GM21717 (cell line): Measurements from ENCODE around the gene CRP.
"Not testable (repeated sequence)": the region's sequence is repeated elsewhere in the genome, so short reads cannot be mapped to it uniquely, and the experiment has no call there.

Source experiments
- ATAC-seq: cut with Tn5 transposase; IDR thresholded peaks from one replicate; pipeline ENCODE4 v1.9.1; 2021; ENCODE audit warnings: mild to moderate bottlenecking, moderate library complexity; ENCODE audit not compliant: unreplicated experiment

The CRP gene

GRCh38 chr1:159714529-159714928 is at the start of gene CRP:
CRP (minus strand) TSS chr1:159714589; CDS start chr1:159714485, 104 bp downstream.
- ATAC-seq, result no peak

DNA sequence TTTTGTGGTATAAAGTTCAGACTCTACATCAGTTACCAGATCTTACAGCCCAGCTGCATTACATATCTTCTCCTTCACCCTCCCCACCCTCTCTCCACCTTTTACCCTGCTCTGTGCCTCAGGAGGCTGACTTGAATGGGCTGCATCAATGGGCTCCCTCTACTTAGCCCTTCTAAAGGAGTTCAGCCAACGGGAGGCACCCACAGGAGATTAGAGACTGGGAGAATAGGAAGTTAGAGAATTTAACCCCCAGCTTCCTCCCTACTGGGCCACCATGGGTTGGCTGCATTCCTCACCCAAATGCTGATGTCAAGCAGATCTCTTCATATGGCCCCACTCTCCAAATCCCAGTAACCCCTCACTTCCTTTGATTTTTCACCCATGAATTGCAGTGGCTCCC is 49.3 kb upstream of the CRP start:
- ATAC-seq, result no peak

DNA sequence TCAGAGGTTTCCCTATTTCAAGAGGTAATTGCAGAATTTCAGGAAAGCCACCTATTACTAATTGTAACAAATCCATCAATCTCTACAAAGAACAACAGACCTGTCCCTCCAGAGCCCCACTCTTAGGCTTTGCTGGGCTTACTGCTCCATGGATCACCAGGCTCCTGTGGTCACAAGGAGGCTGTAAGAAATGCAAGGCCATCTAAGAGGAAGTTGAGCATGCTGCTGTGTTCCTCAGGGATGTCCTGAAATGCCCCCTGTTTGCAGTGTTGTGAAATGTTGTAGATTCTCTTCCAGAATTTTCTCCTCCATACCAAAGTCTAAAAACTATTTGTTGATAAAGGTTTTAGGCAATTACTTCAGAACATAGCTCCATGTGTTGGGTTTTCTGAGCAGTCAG is 42.0 kb upstream of the CRP start:
- no peak for ATAC-seq

DNA sequence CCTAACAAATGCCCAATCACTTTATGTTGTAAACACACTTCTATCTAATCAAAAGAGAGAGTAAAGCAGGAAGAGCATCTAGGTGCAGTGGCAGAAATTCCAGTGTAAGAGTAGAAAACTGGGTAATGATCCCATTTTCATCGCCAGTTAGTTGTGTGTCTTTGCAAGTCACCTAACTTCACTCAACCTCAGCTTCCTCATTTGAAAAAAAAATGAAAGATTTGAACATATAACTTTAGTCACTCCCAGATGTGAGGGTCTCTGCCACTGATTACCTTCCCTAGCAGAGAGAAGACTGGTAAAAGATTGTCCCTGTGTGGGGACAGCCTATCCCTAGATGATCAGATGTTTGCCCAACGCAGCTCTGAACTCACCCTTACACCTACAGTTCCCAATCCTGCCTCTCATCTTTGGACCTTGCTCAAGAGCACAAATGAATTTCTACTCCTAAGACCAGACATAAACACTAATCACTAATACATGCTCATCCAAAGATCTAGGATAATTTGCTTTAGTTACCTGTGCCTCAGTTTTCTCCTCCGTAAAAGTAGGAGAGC is 41.1 kb upstream of the CRP start:
- ATAC-seq, result no peak

GRCh38 chr1:159753386-159753785 is 39.0 kb upstream of the CRP start:
- no peak for ATAC-seq

DNA sequence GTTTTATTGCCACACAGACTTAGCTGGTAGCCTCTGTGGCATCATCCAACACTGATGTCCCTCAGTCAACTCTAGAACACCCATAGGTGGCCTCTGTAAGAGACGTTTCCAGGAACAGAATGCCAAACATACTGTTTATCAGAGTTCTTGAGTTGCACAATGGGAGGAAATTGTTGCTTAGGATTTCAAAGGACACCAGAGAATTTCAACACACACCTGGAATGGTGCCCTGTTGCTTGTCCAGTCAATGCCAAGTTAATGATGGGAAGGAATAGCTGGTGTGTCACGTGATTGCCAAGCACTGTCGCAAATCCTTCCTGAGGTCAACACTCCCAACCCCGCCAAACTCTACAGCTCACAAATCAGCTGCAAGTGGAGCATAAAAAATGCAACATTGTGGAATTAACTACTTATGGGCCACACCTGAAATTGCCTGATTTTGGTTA is 37.8 kb upstream of the CRP start:
- ATAC-seq, result no peak

- ATAC-seq, result no peak
Observed at GRCh38 chr1:159751031-159751430, 36.6 kb upstream of the CRP start.

DNA sequence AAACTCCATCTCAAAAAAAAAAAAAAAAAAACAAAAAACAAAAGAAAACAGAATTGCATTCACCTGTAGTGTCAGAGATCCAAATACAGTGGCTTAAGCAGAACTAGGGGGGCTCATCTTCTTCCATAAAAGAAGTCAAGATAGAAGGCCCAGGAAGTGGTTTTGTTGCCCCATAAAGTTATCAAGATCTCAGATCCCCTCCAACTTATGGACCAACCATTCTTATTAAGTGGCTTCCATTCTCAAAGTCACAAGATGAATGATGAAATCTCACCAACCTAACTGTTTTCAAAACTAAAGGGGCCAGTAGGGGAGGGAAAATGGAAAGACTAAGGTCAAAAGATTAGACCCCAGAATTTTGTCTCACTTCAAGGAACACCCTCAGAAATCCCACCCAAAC is 36.2 kb upstream of the CRP start:
- no peak for ATAC-seq

DNA sequence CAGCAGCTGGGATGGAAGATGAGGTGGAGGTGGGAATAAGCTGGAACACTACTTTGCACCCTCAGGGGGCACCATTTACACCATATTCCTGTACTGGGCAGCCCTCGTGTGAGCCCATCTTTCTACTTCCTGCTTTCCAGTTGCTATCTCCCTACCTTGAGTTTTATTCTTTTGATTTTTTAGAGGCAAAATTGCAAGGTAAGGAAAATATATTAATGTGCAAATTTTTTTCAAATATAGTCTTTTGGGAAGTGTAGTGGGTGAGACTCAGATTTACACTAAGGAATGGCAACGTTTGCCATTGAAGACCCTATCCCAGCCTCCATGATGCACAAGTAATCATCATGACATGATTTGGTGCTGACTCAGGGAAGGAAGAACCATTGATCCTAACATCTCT is 35.2 kb upstream of the CRP start:
- no peak for ATAC-seq

DNA sequence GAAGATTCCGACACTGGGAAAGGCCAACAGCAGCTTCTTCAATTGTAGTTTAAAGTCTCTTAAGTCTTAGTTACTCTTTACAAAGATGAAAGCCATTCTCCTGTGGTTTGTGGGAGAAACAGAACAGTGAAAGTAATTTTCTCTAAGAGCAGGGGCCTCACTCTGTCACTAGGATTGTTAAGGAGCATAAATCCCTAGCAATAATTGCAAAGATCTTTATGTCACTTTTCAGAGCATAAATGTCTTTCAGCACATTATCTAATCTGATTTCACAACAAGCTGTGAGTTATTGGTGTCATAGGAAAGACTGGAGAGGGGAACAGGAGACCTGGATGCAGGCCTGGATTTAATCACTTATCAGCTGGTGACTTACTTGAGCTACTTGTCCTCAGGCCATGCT is 34.0 kb upstream of the CRP start:
- no peak for ATAC-seq

DNA sequence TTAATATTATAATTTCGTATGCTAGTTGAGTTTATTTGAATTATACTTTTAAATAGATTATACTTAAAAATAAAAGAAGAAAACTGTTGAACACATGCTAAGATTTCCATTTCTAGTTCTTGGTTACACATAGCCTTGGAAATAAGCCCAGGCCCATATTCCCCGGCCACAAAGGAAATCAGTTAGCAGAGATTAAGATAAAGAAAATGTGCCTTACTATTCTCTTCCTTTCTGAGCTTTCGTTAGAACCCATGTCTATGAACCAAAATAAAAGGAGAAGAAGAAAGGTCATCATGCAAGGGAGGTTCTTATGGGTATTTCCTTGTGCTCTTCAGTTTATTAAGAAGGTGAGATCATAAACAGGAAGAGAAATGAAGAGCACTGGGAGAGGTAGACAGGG is 32.3 kb upstream of the CRP start:
- no peak for ATAC-seq

GRCh38 chr1:159743651-159744410 is 29.4 kb upstream of the CRP start:
- ATAC-seq, result no peak

DNA sequence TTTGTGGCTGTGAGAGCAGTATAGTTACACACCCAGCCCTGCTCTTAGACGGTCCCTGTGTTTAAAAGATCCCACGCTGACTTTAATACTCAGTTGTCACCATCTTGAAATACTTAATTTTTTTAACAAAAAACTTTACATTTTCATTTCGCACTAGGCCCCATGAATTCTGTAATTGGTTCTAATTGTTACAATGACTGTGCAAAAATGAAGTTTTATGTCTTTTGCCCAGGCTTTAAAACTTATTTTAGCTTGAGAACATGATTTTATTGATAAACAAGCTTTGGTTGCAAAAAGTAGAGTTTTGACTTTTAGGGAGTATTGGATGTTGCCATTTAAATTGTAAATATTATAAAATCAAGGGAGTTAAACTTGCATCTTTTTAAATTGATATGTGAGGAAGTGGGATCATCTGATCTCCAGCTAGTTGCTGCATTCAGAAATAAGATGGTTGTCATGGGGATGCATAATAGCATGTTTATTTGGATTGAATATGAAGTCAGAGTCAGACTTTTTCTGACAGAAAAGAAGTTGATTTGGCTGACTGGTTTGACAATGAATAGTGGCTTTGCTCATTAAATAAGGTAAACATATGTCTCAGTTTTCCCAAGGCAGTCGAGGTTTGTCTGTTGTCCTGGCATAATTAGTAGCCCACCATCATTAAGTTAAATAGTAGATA is 23.0 kb upstream of the CRP start:
- no peak for ATAC-seq

DNA sequence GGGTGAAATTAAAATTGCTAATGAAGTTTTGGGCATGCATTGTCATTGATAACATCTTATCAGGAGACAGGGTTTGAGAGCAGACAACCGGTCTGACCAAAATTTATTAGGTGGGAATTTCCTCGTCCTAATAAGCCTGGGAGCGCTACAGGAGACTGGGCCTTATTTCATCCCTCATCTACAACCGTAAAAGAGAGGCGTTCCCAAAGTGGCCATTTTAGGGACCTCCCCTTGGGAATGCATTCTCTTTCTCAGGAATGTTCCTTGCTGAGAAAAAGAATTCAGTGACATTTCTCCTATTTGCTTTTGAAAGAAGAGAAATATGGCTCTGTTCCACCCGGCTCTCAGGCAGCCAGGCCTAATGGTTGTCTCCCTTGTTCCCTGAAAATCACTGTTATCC is 8.8 kb upstream of the CRP start:
- not testable (repeated sequence) for ATAC-seq

DNA sequence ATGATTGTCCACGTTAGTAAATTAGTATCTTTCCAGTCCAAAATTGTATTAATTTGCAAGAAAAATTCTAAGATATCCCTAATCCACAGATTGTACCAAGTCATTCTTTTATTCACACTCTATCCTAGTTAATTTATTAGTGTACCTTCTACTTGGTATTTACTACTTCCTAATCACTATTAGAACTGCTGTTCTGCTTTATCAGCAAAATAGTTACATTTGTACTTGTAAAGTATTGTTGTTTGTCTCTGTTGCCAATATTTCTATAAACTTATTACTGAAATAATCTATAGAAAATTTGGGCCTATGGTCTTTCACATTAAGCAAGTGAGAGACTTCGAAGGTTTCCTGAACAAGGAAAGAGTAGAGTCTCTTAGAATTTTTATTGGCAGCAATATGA is 5.6 kb upstream of the CRP start:
- no peak for ATAC-seq

- no peak for ATAC-seq
Observed at GRCh38 chr1:159715855-159716254, 1.5 kb upstream of the CRP start.

GRCh38 chr1:159712080-159712479 is 2.3 kb downstream of the CRP start:
- no peak for ATAC-seq

DNA sequence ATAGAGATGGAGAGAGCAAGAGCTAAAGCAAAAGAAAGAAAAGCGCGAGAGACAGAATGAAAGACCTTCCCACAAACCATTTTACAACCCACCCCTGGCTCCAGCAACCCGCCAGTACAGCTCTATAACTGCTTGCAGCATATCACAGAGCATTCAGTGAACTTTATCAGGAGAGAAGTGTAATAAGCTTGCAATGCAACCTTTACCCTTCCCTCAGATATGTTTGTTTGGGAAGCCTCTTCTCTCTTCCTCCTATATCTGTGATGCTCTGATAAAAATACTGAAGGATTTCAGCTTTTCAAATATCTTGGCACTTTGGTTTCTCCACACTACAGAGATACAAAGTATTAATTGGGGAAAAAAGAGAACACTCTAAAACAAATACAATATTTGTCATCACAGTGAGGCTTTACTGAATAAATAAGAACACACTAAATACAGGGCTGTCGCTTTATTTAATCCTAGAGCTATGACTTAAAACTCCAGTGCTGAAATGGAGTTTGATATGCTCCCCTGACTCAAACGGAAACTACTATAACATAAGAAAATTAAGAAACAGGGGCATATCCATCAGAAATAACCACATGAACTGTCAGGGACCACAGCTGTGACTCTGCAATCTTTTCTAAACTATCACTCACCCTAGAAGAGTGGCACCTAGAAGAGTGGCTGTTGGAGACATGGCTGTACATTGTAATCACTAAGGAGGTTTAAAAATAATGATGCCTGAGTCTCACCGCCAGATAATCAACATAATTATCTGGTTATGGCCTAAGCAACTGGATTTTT is 6.7 kb downstream of the CRP start:
- no peak for ATAC-seq

GRCh38 chr1:159705904-159706256 is 8.5 kb downstream of the CRP start:
- ATAC-seq, result no peak

DNA sequence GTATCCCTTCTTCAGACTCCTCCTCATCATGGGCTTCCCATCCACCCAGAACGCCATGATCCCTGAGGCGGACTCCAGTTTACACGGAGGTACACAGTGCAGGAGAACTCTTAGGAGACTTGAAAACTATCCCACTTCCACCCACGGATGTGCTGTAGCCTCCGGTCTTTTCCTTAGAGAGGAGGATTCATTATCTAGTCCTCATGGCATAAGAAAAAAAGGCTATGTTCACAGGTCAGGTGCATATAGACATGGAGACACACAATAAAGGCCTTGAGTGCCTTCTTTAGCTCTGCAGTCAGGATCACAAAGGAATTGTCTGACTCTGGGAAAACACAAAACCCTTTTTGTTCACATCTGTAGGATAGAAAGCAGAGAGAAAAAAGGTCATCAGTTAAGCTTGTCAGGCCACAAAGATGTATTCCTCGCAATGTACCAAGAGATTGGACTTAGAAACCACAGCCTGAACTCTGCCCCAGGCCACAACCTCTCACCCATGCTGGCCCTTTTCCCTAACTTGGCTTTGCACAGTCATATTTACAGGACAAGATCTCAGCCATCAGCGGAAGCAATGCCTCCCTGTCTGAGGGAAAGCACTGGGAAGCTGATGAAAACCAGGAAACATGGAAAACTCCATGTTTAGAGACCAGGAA is 9.0 kb downstream of the CRP start:
- ATAC-seq, result no peak

DNA sequence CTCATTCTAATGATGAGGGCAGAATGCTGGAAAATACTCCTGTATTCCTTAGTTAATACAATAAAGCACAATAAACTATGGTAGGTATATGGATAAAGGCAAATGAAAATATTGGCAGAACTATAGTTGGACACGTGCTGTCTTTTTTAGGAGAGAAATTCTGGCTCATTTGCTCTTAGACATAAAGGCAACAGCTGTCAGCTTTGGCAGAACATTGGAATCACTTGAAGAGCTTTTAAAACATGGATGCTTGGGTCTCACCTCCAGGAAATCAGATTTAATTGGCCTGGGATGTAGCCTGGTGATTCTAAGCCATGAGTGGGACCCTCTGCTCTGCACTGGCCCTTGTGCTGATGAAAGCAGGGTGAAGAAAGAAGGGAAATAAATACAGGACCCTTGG is 9.9 kb downstream of the CRP start:
- ATAC-seq, result no peak
